ENCODE results near the gene CELA3B. TPM values are rescaled to one million over a fixed set of nuclear protein-coding genes. Genes with fewer than 3 reads are reported as not detected.
"Not testable (repeated sequence)": the region's sequence is repeated elsewhere in the genome, so short reads cannot be mapped to it uniquely, and the experiment has no call there.

The CELA3B gene
- 10 to 100 TPM in 1 of 4 donors, 1 to 10 TPM in 2, under 1 TPM in 1; 0.66 to 47.7 (median 2.2) TPM for total RNA-seq

GRCh38 chr1:21976703-21977239 is at the start of gene CELA3B:
Gene CELA3B, plus strand, starts transcription at chr1:21977022. Its CDS starts 18 bp downstream, at chr1:21977040.
- not testable (repeated sequence) for H3K27me3 ChIP-seq; H3K4me3 ChIP-seq; H3K36me3 ChIP-seq; H3K27ac ChIP-seq; DNase-seq (ENCODE audit: low spot score in 2 of 2); H3K9me3 ChIP-seq; H3K4me1 ChIP-seq
- WGBS, 2 donors = 85 to 90% methylated on average over 9 of the region's 9 CpGs

- 15 to 23% methylated on average over 12 of the region's 12 CpGs for WGBS, 2 donors
- H3K4me1 ChIP-seq = peaks cover 5 to 100% (median 89%) of the 10 kb centered on the region in 4 donors
Measured at GRCh38 chr1:21927533-21928237, 49.1 kb upstream of the CELA3B start.

GRCh38 chr1:21930080-21930571 is 46.7 kb upstream of the CELA3B start:
- no peak for DNase-seq (ENCODE audit: low spot score in 2 of 2)
- no peak for TF ChIP-seq CTCF (IDR thresholded peaks at IDR 0.05)
- peak in 1 of 2 donors; percentile 9 for TF ChIP-seq EP300 (IDR thresholded peaks at IDR 0.05)
- Histone ChIP-seq H3K27ac (peak overlapping the region; percentile 78 to 95 (median 91)), H3K4me3 (no peak overlapping the region), H3K4me1 (peaks cover 12 to 100% (median 86%) of the 10 kb centered on the region in 4 donors), H3K9me3 (no peaks in the 10 kb centered on the region), H3K27me3 (no peaks in the 10 kb centered on the region), H3K36me3 (peaks cover 0 to 4% (median 0%) of the 10 kb centered on the region in 3 donors)
- 38% methylated on average over 7 to 8 of the region's 8 CpGs for WGBS, 2 donors

More at GRCh38 chr1:21927533-21928237, 49.1 kb upstream of the CELA3B start:
- TF ChIP-seq EP300 (IDR thresholded peaks at IDR 0.05) (peak in 1 of 2 donors; percentile 67), POLR2A (IDR thresholded peaks at IDR 0.05) (no peak), CTCF (IDR thresholded peaks at IDR 0.05) (no peak)
- H3K36me3 ChIP-seq = peaks cover 0 to 4% (median 0%) of the 10 kb centered on the region in 3 donors
- peak; percentile 67 to 68 for DNase-seq (ENCODE audit: low spot score in 2 of 2)
- no peak overlapping the region for H3K4me3 ChIP-seq
- H3K9me3 ChIP-seq = no peaks in the 10 kb centered on the region
- no peaks in the 10 kb centered on the region for H3K27me3 ChIP-seq
- peak overlapping the region; percentile 89 to 95 (median 92) for H3K27ac ChIP-seq

- no peak for DNase-seq (ENCODE audit: low spot score in 2 of 2)
- Histone ChIP-seq H3K27ac (peak overlapping the region; percentile 78 to 95 (median 91)), H3K27me3 (no peaks in the 10 kb centered on the region), H3K9me3 (no peaks in the 10 kb centered on the region), H3K36me3 (peaks cover 0 to 4% (median 0%) of the 10 kb centered on the region in 3 donors), H3K4me3 (peak overlapping the region in 1 of 4 donors; percentile 9), H3K4me1 (peaks cover 12 to 100% (median 82%) of the 10 kb centered on the region in 4 donors)
- no peak for TF ChIP-seq CTCF (IDR thresholded peaks at IDR 0.05)
- 64 to 69% methylated on average over 6 of the region's 6 CpGs for WGBS, 2 donors
Measured at GRCh38 chr1:21930629-21931170, 46.1 kb upstream of the CELA3B start.

- Histone ChIP-seq H3K4me1 (peaks cover 12 to 97% (median 78%) of the 10 kb centered on the region in 4 donors), H3K27me3 (no peaks in the 10 kb centered on the region), H3K36me3 (peaks cover 0 to 4% (median 0%) of the 10 kb centered on the region in 3 donors), H3K27ac (peak overlapping the region; percentile 78 to 95 (median 91)), H3K9me3 (no peaks in the 10 kb centered on the region), H3K4me3 (peak overlapping the region in 1 of 4 donors; percentile 9)
- 6 to 25% methylated on average over 15 to 16 of the region's 16 CpGs for WGBS, 2 donors
- peak; percentile 59 to 72 for DNase-seq (ENCODE audit: low spot score in 2 of 2)
- TF ChIP-seq EP300 (IDR thresholded peaks at IDR 0.05) (peak in 1 of 2 donors; percentile 96), CTCF (IDR thresholded peaks at IDR 0.05) (no peak), POLR2A (IDR thresholded peaks at IDR 0.05) (peak in 1 of 2 donors; percentile 23)
Measured at GRCh38 chr1:21931171-21932093, 45.4 kb upstream of the CELA3B start.
